HG02943 (cell line): ENCODE measurements around the gene HPCAL1.

Source experiments
- ATAC-seq: cut with Tn5 transposase; IDR thresholded peaks from one replicate; pipeline ENCODE4 v1.9.1; 2021; ENCODE audit warnings: mild to moderate bottlenecking, low read depth, moderate library complexity; ENCODE audit not compliant: unreplicated experiment

HPCAL1 gene

DNA sequence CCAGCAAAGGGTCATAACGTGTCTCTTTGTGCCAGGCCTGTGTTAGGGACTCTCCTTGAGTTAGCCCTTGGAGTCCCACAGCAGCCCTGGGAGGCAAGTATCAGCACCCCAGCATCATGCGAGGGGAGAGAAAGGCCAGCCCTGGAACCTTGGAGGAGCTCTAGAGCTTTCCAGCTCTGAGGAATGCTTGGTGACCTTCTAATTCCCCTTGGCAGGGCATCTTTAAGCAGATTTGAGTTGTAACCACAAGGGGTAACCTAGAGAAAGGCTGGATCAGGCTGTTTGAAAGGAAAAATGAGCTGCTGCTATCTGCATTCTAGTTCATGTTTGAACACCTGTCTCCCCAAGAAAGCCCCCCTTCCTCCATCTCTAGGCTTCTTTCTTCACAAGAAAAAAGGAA lies 169.3 kb downstream of the HPCAL1 start:
- no peak for ATAC-seq

DNA sequence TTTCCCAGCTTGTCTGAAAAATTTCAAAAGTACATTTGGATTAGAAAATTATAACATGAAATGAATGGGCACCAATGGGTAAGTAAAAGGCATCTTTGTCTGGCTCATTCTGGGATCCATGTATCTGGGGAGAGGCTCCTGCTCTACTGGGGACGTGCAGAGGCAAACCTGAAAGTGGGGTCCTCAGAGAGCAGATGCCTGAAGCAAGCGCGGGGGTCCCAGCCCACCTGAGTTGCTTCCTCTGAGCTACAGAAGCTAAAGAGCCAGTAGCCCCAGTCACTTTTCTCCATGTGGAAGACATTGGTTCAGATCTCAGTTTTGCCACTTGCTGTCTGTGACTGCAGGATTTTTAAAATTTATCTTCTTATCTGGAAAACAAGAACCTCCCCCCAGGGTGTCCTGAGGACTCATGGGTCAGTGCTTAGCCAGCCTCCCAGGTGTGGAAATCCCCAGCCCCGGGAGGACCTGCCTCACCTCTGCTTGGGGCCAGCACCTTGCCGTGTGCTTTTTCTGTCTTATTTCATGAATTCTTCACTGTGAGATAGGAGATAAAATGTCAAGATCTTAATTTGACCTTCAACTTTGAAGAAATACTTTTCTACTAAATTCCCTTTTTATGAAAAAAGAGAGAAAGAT lies 170.5 kb downstream of the HPCAL1 start:
- no peak for ATAC-seq

DNA sequence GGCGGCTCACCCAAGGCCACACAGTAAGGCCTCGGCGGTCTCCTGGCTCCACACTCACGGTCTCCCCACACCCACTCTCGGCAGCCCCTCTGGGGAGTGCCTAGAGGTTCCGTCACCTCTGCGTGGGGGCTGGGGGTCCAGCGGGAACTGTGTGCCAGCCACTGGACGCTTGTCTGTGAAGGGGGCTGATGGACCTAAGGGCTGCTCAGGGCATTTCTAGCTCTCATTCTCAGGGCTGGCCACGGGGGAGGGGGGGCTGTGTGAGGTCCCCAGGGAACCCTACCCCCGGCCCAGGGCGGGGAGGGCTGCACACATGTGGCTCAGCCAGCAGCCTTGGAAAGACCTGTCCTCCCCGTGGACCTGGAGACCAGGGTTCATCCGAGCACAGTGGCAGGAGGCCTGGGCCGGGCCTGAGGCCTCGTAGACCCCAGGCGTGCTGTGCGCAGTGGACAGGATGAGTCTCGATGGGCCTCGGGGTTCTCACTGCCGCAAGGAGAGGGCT lies 172.6 kb downstream of the HPCAL1 start:
- ATAC-seq: no peak

DNA sequence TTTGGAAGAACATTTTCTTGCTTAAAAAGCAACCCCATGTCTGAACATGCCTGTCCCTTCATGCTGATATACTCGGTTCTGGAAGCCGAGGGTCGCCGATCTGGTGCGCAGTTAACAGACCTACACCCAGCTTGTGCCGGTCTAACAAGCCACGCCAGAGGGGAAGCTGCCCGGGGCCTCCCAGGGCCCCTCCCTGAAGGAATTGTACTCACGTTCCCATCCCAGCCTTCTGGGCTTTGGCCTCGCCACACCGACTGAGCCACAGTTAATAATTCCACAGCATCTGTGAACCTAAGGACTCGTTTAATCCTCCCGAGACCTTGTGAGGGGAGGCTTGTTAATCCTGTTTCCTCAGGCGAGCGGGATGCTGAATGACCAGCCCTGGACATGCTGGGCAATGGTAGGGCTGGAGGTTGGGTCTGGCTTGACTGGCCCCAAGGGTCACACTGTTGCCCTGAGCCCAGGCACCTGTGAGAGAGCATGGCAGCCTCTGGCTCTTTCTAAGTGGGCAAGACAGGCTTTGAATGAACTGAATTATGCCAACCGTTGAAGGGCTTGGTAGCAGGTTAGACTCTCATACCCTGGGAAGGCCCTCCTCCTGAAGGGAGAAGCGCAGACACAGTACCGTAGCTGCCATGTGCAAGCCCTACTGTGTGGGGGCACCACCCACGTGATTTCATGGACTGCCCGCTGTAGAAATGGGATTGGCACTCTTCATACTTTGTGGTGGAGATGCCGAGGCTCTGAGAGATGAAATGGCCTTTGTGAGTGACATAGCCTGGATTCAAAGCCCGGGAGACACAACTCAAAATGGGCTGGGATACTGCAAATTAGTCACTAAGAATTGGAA lies 173.3 kb downstream of the HPCAL1 start:
- no peak for ATAC-seq

DNA sequence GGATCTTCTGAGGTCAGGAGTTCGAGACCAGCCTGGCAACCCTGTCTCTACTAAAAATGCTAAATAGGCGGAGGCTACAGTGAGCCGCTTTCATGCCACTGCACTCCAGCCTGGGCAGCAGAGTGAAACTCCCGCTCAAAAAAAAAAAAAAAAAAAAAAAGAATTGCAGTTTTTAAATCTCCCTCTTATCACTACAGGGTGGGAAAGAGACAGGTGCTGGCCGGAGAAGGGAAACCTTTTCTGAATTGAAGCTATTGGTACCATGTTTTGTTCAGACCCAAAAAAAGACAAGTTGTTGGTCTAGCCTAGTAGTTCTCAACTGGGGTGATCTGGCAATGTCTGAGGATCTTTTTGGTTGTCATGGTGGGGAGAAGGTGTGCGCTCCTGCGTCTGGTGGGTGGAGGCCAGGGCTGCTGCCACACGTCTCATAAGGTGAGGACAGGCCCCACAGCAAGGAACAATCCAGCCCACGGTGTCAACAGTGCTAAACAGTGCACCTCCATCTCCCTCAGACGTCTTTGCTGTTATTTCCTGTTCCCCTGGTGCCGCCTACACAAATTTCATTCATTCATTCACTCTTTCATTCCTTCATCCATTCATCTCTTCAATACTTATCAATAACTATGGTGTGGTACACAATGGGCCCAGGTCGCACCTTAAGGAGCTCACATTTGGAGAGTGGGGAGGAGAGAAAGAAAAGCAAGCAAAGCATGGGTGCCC lies 174.2 kb downstream of the HPCAL1 start:
- ATAC-seq: no peak
